Superior temporal gyrus (tissue), 1 donor: ENCODE measurements around the gene ZDBF2.
A peak's percentile ranks its signal among the peaks of the same experiment; 100 is the strongest.
"Not testable (repeated sequence)": the region's sequence is repeated elsewhere in the genome, so short reads cannot be mapped to it uniquely, and the experiment has no call there.

Experiments
- DNase-seq: peaks from one replicate; pipeline ENCODE4 v3.0.0-alpha.2; 2016; ENCODE audit errors: extremely low spot score

ZDBF2 gene

DNA sequence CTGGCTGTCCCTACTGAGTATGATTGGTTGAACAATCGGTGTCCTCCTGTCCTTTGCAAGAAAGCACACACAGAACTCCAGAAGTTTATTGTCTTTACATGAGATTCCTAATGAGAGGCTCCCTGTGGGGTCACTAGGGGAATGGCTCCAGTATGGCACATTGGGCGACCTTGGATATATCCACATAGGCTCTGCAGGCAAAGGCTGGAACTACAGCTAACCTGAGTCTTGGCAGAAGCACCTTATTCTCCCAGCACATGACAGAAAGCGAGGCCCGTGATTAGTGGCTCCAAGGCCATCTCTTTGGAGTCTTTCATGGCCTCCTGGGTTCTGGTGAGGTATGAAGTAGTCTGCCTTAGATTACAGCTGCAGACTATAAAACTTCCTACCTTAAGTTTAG, 49.0 kb downstream of the ZDBF2 start:
- DNase-seq: no peak

DNA sequence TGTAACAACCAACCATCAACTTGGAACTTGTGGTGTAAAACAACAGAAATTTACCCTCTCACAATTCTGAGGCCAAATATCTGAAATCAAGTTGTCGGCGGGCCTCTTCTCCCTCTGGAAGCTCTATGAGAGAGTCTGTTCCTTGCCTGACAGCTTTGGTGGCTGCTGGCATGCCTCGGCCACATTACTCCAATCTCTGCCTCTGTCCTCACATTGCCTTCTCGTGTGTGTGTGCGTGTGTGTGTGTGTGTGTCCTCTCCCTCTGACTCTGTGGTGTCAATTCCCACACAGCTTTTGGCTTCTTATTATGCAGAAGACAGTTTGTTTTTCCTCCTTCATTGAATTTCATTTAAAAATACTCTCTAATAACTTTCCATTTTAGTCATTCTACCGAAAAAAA, 50.4 kb downstream of the ZDBF2 start:
- DNase-seq: no peak

GRCh38 chr2:206328974-206329373, 54.5 kb downstream of the ZDBF2 start:
- DNase-seq: peak; percentile 18

GRCh38 chr2:206336861-206337260, 62.4 kb downstream of the ZDBF2 start:
- no peak for DNase-seq

DNA sequence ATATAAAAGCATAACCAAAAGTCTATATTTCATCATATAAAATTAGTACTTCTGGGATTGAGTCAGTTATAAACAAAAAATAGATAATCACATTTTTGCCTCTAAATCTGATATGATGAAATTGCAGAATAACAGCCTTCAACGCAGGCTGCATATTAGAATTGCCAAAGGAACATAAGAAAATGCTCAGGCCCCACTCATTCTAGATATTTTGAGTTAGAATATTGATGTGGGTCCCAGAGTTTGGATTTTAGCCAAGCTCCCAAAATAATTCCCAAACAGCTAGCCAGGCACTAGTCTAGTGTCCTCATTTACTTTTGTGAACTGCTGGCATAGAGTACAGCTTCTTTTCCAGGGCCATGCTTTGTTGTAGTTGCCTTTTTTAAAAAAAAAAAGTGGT, 63.5 kb downstream of the ZDBF2 start:
- no peak for DNase-seq

DNA sequence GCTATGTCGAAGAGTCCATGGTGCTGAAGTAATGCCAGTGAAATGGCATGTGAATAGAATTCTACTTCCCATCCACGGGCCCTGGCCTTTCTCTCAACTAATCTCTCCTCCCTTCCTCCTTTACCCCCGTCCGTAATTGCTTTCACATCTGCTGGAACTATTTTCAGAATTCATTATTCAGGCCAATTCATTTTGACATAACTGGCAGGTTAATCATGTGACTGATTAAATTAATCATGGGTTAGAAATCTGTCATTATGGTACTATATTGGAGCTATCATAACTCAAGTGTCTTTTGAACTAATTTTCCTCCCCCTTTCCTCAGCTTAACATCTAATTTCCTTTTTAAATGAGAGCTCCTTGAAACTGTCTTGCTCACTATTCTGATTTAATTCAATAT, 66.9 kb downstream of the ZDBF2 start:
- DNase-seq: no peak

- DNase-seq: no peak
These were observed 68.7 kb downstream of the ZDBF2 start for GRCh38 chr2:206343144-206343543.

DNA sequence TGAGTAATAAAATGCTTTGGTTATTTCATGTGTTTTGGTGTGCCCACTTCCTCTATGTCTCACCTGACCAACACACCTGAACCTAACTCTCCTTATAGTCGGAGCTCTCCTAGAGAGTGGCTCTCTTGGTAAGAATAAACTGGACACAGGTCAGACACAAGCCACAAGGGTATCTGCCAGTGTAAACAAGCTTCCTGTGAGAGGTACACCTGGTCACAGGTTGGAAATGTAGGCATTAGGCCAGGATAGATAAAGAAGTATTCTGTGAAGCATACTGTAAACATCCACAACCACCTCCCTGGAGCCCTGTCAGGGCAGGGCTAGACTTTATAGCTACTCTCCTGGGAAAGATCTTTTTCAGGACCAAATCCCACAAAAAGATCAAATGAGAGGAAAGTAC, 69.4 kb downstream of the ZDBF2 start:
- DNase-seq: no peak

DNA sequence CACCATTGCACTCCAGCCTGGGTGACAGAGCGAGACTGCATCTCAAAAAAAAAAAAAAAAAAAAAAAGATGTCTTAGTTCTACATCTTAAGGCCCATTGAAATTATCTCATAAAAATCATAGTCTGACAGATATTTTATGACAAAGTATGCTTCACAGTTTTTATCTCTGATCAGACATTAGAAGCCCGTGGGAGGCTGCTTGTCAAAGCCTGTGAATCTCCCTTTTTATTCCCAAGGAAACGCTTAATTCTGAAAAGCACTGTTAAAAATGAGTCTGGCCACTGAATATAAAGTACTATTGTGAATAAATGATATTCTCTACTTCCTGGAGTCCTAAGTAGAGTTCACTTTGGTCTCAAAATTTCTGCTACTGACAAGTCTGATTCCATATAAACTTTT, 71.1 kb downstream of the ZDBF2 start:
- no peak for DNase-seq

GRCh38 chr2:206349375-206349774, 74.9 kb downstream of the ZDBF2 start:
- no peak for DNase-seq

- DNase-seq: no peak
These were observed 78.1 kb downstream of the ZDBF2 start for GRCh38 chr2:206352571-206352970.

DNA sequence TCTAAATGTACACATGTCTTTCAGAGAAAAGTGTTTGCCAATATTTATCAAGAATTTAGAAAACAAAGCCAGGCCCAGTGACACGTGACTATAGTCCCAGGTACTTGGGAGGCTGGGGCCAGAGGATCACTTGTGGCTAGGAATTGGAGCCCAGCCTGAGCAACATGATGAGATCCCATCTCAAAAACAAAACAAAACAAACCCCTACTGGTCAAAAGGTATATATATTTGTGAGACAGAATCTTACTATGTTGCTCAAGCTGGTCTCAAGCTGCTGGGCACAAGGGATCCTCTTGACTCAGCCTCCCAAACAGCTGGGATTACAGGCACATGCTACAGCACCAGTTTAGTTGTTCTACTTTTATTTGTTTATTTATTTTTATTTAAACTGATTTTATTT, 79.2 kb downstream of the ZDBF2 start:
- no peak for DNase-seq

- DNase-seq: no peak
These were observed 79.7 kb downstream of the ZDBF2 start for GRCh38 chr2:206354129-206354528.

- not testable (repeated sequence) for DNase-seq
These were observed 82.4 kb downstream of the ZDBF2 start for GRCh38 chr2:206356840-206357239.

DNA sequence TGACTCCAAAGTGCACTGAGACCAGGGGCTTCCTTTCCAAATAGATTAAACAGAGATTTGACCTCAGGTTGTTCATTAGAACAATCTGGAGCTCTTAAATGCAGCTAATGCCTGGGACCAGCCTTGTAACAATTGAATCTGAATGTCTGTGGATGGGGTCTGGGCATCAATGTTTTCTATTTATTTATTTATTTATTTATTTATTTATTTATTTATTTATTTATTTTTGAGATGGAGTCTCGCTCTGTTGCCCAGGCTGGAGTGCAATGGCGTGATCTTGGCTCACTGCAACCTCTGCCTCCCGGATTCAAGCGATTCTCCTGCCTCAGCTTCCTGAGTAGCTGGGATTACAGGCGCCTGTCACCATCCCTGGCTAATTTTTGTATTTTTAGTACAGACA, 86.4 kb downstream of the ZDBF2 start:
- DNase-seq: not testable (repeated sequence)

- no peak for DNase-seq
These were observed 87.1 kb downstream of the ZDBF2 start for GRCh38 chr2:206361407-206362045.
